HCT116 (cell line): Measurements from ENCODE around the gene TCEANC2. TPM values are rescaled to one million over a fixed set of nuclear protein-coding genes. Genes with fewer than 3 reads are reported as not detected.

Experiments
- ATAC-seq: fragments of 200-7000 bp; cut with Tn5 transposase; 2 replicates; pipeline ENCODE4 v1.9.1; 2020; ENCODE audit warnings: mild to moderate bottlenecking, moderate library complexity
- BruUV-seq: library from RNA; stranded (reverse); fragments of 400-500 nt; replicated peaks from 2 replicates; lab custom pipeline; 2021; lab: Mats Ljungman, UMichigan
- CTCF ChIA-PET: fragments of 300-600 bp; sonication (Branson Sonifier 250); formaldehyde crosslinking; loops from one replicate; lab custom pipeline; 2021; ENCODE audit warnings: antibody characterized with exemption; lab: Charles Lee
- POLR2A ChIA-PET: fragments of 300-600, 350-600 bp; sonication (Branson Sonifier 250); formaldehyde crosslinking; loops from one replicate; lab custom pipeline; 2021; ENCODE audit warnings: antibody characterized with exemption; lab: Charles Lee
- RAD21 ChIA-PET, 2 experiments: fragments of 300-600 bp; sonication (Branson Sonifier 250); formaldehyde crosslinking; loops; one replicate each; lab custom pipeline; 2023; ENCODE audit warnings: low total read pairs in 2 of 2; ENCODE audit not compliant: uncharacterized antibody in 2 of 2, unreplicated experiment in 2 of 2, low non-redundant PET in 1 of 2; lab: Charles Lee
- DNase-seq: peaks from one replicate; pipeline ENCODE4 v3.0.0-alpha.2; 2010; ENCODE audit warnings: low read depth, low spot score
- H2AFZ ChIP-seq: fragments of 200-600 bp; shearing (Covaris generic), sonication (generic); 2 replicates; pipeline ENCODE4 v1.6.1; 2017; ENCODE audit warnings: low read depth, mixed run types, mixed read lengths, antibody characterized with exemption, low read length; ENCODE audit not compliant: poor library complexity, severe bottlenecking
- H3K27ac ChIP-seq: 2 replicates; pipeline ENCODE4 v1.5.1; 2012; ENCODE audit warnings: low read depth, low read length
- H3K27me3 ChIP-seq: fragments of 200-600 bp; sonication (generic); 2 replicates; pipeline ENCODE4 v1.6.1; 2016; ENCODE audit warnings: mixed run types, low read length, mixed read lengths; ENCODE audit not compliant: insufficient read depth
- H3K36me3 ChIP-seq, 2 experiments: fragments of 200-500 bp in 1 of 2; fragments of 200-600 bp in 1 of 2; sonication (Bioruptor generic) in 1 of 2; sonication (generic) in 1 of 2; 2 replicates each; pipeline versions ENCODE4 v1.5.1 to v1.6.1; 2014 to 2016; ENCODE audit warnings: low read length in 2 of 2, inconsistent platforms in 1 of 2, mixed read lengths in 1 of 2, mixed run types in 1 of 2; ENCODE audit not compliant: insufficient read depth in 2 of 2, control insufficient read depth in 1 of 2
- H3K4me1 ChIP-seq, 2 experiments: fragments of 200-600 bp in 1 of 2; sonication (generic) in 1 of 2; 2 replicates each; pipeline versions ENCODE4 v1.5.1 to v1.6.1; 2012 to 2017; ENCODE audit warnings: low read length in 2 of 2, inconsistent platforms in 1 of 2, mild to moderate bottlenecking in 1 of 2, mixed read lengths in 1 of 2, mixed run types in 1 of 2, moderate library complexity in 1 of 2; ENCODE audit not compliant: insufficient read depth in 2 of 2, control insufficient read depth in 1 of 2
- H3K4me2 ChIP-seq: fragments of 200-600 bp; sonication (generic); 2 replicates; pipeline ENCODE4 v1.6.1; 2017; ENCODE audit warnings: mixed run types, low read length, mixed read lengths
- H3K4me3 ChIP-seq, 2 experiments: fragments of 200-600 bp in 1 of 2; sonication (generic) in 1 of 2; replicated peaks in 1 of 2; 2 replicates each; pipeline ENCODE4 v1.5.1; 2011 to 2016; ENCODE audit warnings: low read length in 2 of 2, control low read depth in 1 of 2, low read depth in 1 of 2, mild to moderate bottlenecking in 1 of 2, mixed read lengths in 1 of 2, mixed run types in 1 of 2
- H3K79me2 ChIP-seq: fragments of 200-600 bp; sonication (generic); 2 replicates; pipeline ENCODE4 v1.6.1; 2017; ENCODE audit warnings: mild to moderate bottlenecking, mixed run types, low read length, moderate library complexity, mixed read lengths; ENCODE audit not compliant: insufficient read depth
- H3K9ac ChIP-seq: fragments of 200-600 bp; sonication (generic); 2 replicates; pipeline ENCODE4 v1.6.1; 2016; ENCODE audit warnings: low read length, mixed read lengths
- H3K9me2 ChIP-seq: fragments of 200-600 bp; sonication (generic), shearing (Covaris generic); 2 replicates; pipeline ENCODE4 v1.6.1; 2017; ENCODE audit warnings: mixed run types, mild to moderate bottlenecking, moderate library complexity; ENCODE audit not compliant: insufficient read depth
- H3K9me3 ChIP-seq, 2 experiments: fragments of 200-500 bp in 1 of 2; fragments of 200-600 bp in 1 of 2; sonication (Bioruptor generic) in 1 of 2; sonication (generic) in 1 of 2; 2 replicates each; pipeline ENCODE4 v1.6.1; 2014 to 2017; ENCODE audit warnings: low read length in 2 of 2, mixed read lengths in 2 of 2, inconsistent platforms in 1 of 2, low read depth in 1 of 2, mild to moderate bottlenecking in 1 of 2, mixed run types in 1 of 2, moderate library complexity in 1 of 2; ENCODE audit not compliant: control insufficient read depth in 1 of 2, insufficient read depth in 1 of 2
- H4K20me1 ChIP-seq: fragments of 200-600 bp; sonication (generic), shearing (Covaris generic); 2 replicates; pipeline ENCODE4 v1.6.1; 2017; ENCODE audit warnings: mixed run types, mild to moderate bottlenecking, moderate library complexity; ENCODE audit not compliant: insufficient read depth
- EGR1 ChIP-seq: IDR thresholded peaks from 2 replicates; pipeline ENCODE4 v1.6.1; 2012; ENCODE audit warnings: low read depth
- ELF1 ChIP-seq: IDR thresholded peaks from 2 replicates; pipeline ENCODE4 v1.6.1; 2012; ENCODE audit warnings: low read depth, borderline replicate concordance
- EZH2 ChIP-seq: fragments of 200-600 bp; sonication (generic); IDR thresholded peaks from 2 replicates; pipeline ENCODE4 v1.6.1; 2017; ENCODE audit warnings: antibody characterized with exemption, mixed run types
- JUND ChIP-seq: IDR thresholded peaks from 2 replicates; pipeline ENCODE4 v1.6.1; 2012
- POLR2A ChIP-seq: IDR thresholded peaks from 2 replicates; pipeline ENCODE4 v1.7.0; 2011; ENCODE audit warnings: borderline replicate concordance; ENCODE audit not compliant: insufficient read depth, insufficient read length; ENCODE audit errors: extremely low read depth
- YY1 ChIP-seq: IDR thresholded peaks from 2 replicates; pipeline ENCODE4 v1.6.1; 2011; ENCODE audit warnings: low read length, low read depth, moderate library complexity, mild to moderate bottlenecking; ENCODE audit not compliant: insufficient replicate concordance; ENCODE audit errors: extremely low read depth
- ZFX ChIP-seq: fragments of 450-650 bp; IDR thresholded peaks from 2 replicates; pipeline ENCODE4 v1.6.1; 2017
- intact Hi-C: fragments of 100-400 bp; cut with micrococcal nuclease; formaldehyde crosslinking; loops from 2 replicates; pipeline ENCODE4 v1.10.0; 2022
- total RNA-seq: library from RNA; stranded (reverse); gene quantifications from one replicate; pipeline ENCODE4 v1.2.1, GENCODE V29; 2021; ENCODE audit not compliant: unreplicated experiment

TCEANC2 gene
- total RNA-seq, 1 experiment from 2014 or later = 5.4 TPM

- ATAC-seq = no peak
- H3K36me3 ChIP-seq = peaks cover 0 to 30% of the 10 kb centered on the region in 2 experiments; a peak in 2 of 4 replicates
- H3K27ac ChIP-seq = no peak overlapping the region
- H3K9me2 ChIP-seq = no peaks in the 10 kb centered on the region
- H3K4me2 ChIP-seq = no peak overlapping the region
- ChIA-PET POLR2A (no interaction called here), RAD21 (no interaction called here), CTCF (no interaction called here)
- no peaks in the 10 kb centered on the region for H3K27me3 ChIP-seq
- no peaks in the 10 kb centered on the region for H3K79me2 ChIP-seq
- no peak for TF ChIP-seq EGR1
- TF ChIP-seq EZH2 = no peak
- no peak for TF ChIP-seq YY1
- no peak for TF ChIP-seq ZFX
- TF ChIP-seq POLR2A = no peak
- no peak for TF ChIP-seq ELF1
- BruUV-seq = no TSS peak
- H4K20me1 ChIP-seq = no peaks in the 10 kb centered on the region
- no peak overlapping the region for H3K9ac ChIP-seq
- no peak overlapping the region for H2AFZ ChIP-seq
- no peak for DNase-seq
- intact Hi-C loops = no loop called here
- H3K9me3 ChIP-seq = no peaks in the 10 kb centered on the region
- H3K4me3 ChIP-seq = no peak overlapping the region
- no peaks in the 10 kb centered on the region for H3K4me1 ChIP-seq
Measured at GRCh38 chr1:54037476-54037875, 15.9 kb upstream of the TCEANC2 start.

- H3K9me2 ChIP-seq = no peaks in the 10 kb centered on the region
- H3K27ac ChIP-seq = no peak overlapping the region
- no peaks in the 10 kb centered on the region for H3K4me1 ChIP-seq
- CTCF ChIA-PET = no interaction called here
- ATAC-seq (no peak), DNase-seq (no peak)
- no peak overlapping the region for H3K4me2 ChIP-seq
- peaks cover 0 to 26% of the 10 kb centered on the region in 2 experiments; a peak in 2 of 4 replicates for H3K36me3 ChIP-seq
- RAD21 ChIA-PET = no interaction called here
- H3K27me3 ChIP-seq = no peaks in the 10 kb centered on the region
- TF ChIP-seq YY1 (no peak), JUND (no peak)
- POLR2A ChIA-PET = no interaction called here
- H4K20me1 ChIP-seq = no peaks in the 10 kb centered on the region
- no peaks in the 10 kb centered on the region for H3K9me3 ChIP-seq
- no peak overlapping the region for H3K9ac ChIP-seq
- H3K4me3 ChIP-seq = no peak overlapping the region
- no peak overlapping the region for H2AFZ ChIP-seq
- BruUV-seq = no TSS peak
- intact Hi-C loops = no loop called here
- H3K79me2 ChIP-seq = no peaks in the 10 kb centered on the region; the same call in 1 of the 2 replicates
Measured at GRCh38 chr1:54041806-54042205, 11.6 kb upstream of the TCEANC2 start.
